H1 (cell line): ENCODE measurements around the gene HSF4. TPM values are rescaled to one million over a fixed set of nuclear protein-coding genes. Genes with fewer than 3 reads are reported as not detected.

ENCODE experiments used
- CTCF ChIA-PET: fragments of 300-600 bp; sonication (Branson Sonifier 250); formaldehyde crosslinking; loops from one replicate; lab custom pipeline; 2021; ENCODE audit not compliant: partially characterized antibody; lab: Charles Lee
- POLR2A ChIA-PET: fragments of 300-600 bp; sonication (Branson Sonifier 250); formaldehyde crosslinking; loops from one replicate; lab custom pipeline; 2021; ENCODE audit warnings: inconsistent platforms; ENCODE audit not compliant: partially characterized antibody; lab: Charles Lee
- DNase-seq, 2 experiments: peaks; one replicate each; pipeline versions ENCODE4 v3.0.0 to v3.0.0-alpha.2; 2010 to 2022; ENCODE audit warnings: low spot score in 2 of 2, low read depth in 1 of 2, mixed read lengths in 1 of 2
- FAIRE-seq: peaks from 2 replicates; lab custom pipeline; 2011; peaks lifted over from hg19 to GRCh38; lab: Jason Lieb, UNC
- H2AFZ ChIP-seq: 2 replicates; pipeline ENCODE4 v1.8.1; 2012; ENCODE audit warnings: low read length, inconsistent platforms
- H2AK5ac ChIP-seq: 2 replicates; pipeline ENCODE4 v1.6.1; 2013; ENCODE audit warnings: low read depth, low read length
- H2BK120ac ChIP-seq: replicated peaks from 2 replicates; pipeline ENCODE3; 2013; ENCODE audit warnings: low read depth, low read length, inconsistent platforms
- H2BK12ac ChIP-seq: 2 replicates; pipeline ENCODE4 v1.6.1; 2013; ENCODE audit warnings: low read depth, low read length
- H2BK15ac ChIP-seq: 2 replicates; pipeline ENCODE4 v1.6.1; 2013; ENCODE audit warnings: low read length
- H2BK20ac ChIP-seq: 2 replicates; pipeline ENCODE4 v1.6.1; 2013; ENCODE audit warnings: low read length
- H2BK5ac ChIP-seq: 2 replicates; pipeline ENCODE4 v1.6.1; 2013; ENCODE audit warnings: low read depth, low read length
- H3K14ac ChIP-seq: 2 replicates; pipeline ENCODE4 v1.6.1; 2013; ENCODE audit warnings: inconsistent platforms; ENCODE audit not compliant: insufficient read length
- H3K18ac ChIP-seq: 2 replicates; pipeline ENCODE4 v1.6.1; 2013; ENCODE audit warnings: low read length; ENCODE audit errors: extremely low read depth
- H3K23ac ChIP-seq: 2 replicates; pipeline ENCODE4 v1.6.1; 2013; ENCODE audit warnings: inconsistent platforms; ENCODE audit not compliant: insufficient read length
- H3K23me2 ChIP-seq: 2 replicates; pipeline ENCODE4 v1.6.1; 2013; ENCODE audit warnings: low read depth, low read length
- H3K27ac ChIP-seq: 2 replicates; pipeline ENCODE4 v1.6.1; 2011; ENCODE audit warnings: low read depth, low read length, inconsistent platforms
- H3K27me3 ChIP-seq, 4 experiments: replicated peaks in 1 of 4; 1 replicate in 1 of 4; 2 replicates in 3 of 4; pipeline versions ENCODE4 v1.6.1 to v1.8.1; 2011 to 2013; ENCODE audit warnings: low read length in 3 of 4, mild to moderate bottlenecking in 3 of 4, inconsistent platforms in 2 of 4, mixed read lengths in 2 of 4, moderate library complexity in 1 of 4; ENCODE audit not compliant: control insufficient read depth in 3 of 4, insufficient read depth in 3 of 4; ENCODE audit errors: extremely low read depth in 1 of 4
- H3K36me3 ChIP-seq, 4 experiments: 2 replicates each; pipeline versions ENCODE4 v1.6.1 to v1.8.1; 2011 to 2013; ENCODE audit warnings: mild to moderate bottlenecking in 4 of 4, low read length in 3 of 4, moderate library complexity in 2 of 4, control low read depth in 1 of 4, inconsistent platforms in 1 of 4; ENCODE audit not compliant: insufficient read depth in 4 of 4, control insufficient read depth in 2 of 4
- H3K4ac ChIP-seq: replicated peaks from 2 replicates; pipeline ENCODE3; 2013; ENCODE audit warnings: low read length, low read depth, mixed read lengths, inconsistent platforms; ENCODE audit not compliant: insufficient read length
- H3K4me1 ChIP-seq, 4 experiments: replicated peaks in 1 of 4; 1 replicate in 1 of 4; 2 replicates in 3 of 4; pipeline versions ENCODE4 v1.6.1 to v1.8.1; 2011 to 2013; ENCODE audit warnings: low read length in 3 of 4, inconsistent platforms in 2 of 4, mixed read lengths in 1 of 4; ENCODE audit not compliant: insufficient read depth in 4 of 4, control insufficient read depth in 3 of 4
- H3K4me2 ChIP-seq, 2 experiments: 2 replicates each; pipeline versions ENCODE4 v1.6.1 to v1.8.1; 2011 to 2013; ENCODE audit warnings: low read depth in 2 of 2, low read length in 2 of 2, control low read depth in 1 of 2, inconsistent platforms in 1 of 2, mild to moderate bottlenecking in 1 of 2; ENCODE audit not compliant: insufficient read depth in 1 of 2
- H3K4me3 ChIP-seq, 4 experiments: fragments of 200-600, 300-600 bp in 1 of 4; sonication (generic), shearing (Covaris generic), sonication (Bioruptor Twin) in 1 of 4; 2 replicates each; pipeline versions ENCODE4 v1.5.1 to v1.8.1; 2011 to 2016; ENCODE audit warnings: low read length in 4 of 4, low read depth in 3 of 4, control low read depth in 2 of 4, inconsistent platforms in 2 of 4, mild to moderate bottlenecking in 2 of 4, mixed read lengths in 1 of 4, moderate library complexity in 1 of 4; ENCODE audit not compliant: insufficient read depth in 2 of 4; ENCODE audit errors: extremely low read depth in 1 of 4
- H3K56ac ChIP-seq: replicated peaks from 2 replicates; pipeline ENCODE3; 2013; ENCODE audit warnings: low read depth, mild to moderate bottlenecking, mixed read lengths, low read length, inconsistent platforms; ENCODE audit not compliant: insufficient read length
- H3K79me1 ChIP-seq: 2 replicates; pipeline ENCODE4 v1.6.1; 2013; ENCODE audit warnings: low read depth, low read length, control low read depth
- H3K79me2 ChIP-seq, 2 experiments: 2 replicates each; pipeline versions ENCODE4 v1.6.1 to v1.8.1; 2012 to 2013; ENCODE audit warnings: low read length in 2 of 2, mild to moderate bottlenecking in 2 of 2, inconsistent platforms in 1 of 2; ENCODE audit not compliant: insufficient read depth in 2 of 2, control insufficient read depth in 1 of 2
- H3K9ac ChIP-seq, 4 experiments: replicated peaks in 1 of 4; 1 replicate in 1 of 4; 2 replicates in 3 of 4; pipeline versions ENCODE4 v1.6.1 to v1.8.1; 2011 to 2013; ENCODE audit warnings: low read depth in 3 of 4, low read length in 3 of 4, control low read depth in 2 of 4, mild to moderate bottlenecking in 2 of 4, moderate library complexity in 2 of 4, inconsistent platforms in 1 of 4; ENCODE audit errors: extremely low read depth in 1 of 4
- H3K9me3 ChIP-seq, 2 experiments: 2 replicates each; pipeline versions ENCODE4 v1.6.1 to v1.8.1; 2012 to 2013; ENCODE audit warnings: mild to moderate bottlenecking in 2 of 2, moderate library complexity in 2 of 2, control low read depth in 1 of 2, inconsistent platforms in 1 of 2, low read depth in 1 of 2, low read length in 1 of 2, mixed read lengths in 1 of 2; ENCODE audit not compliant: insufficient read depth in 2 of 2
- H4K20me1 ChIP-seq, 2 experiments: replicated peaks in 1 of 2; 2 replicates each; pipeline versions ENCODE3 to v1.8.1; 2011 to 2013; ENCODE audit warnings: inconsistent platforms in 2 of 2, low read length in 2 of 2, mild to moderate bottlenecking in 1 of 2; ENCODE audit not compliant: insufficient read depth in 2 of 2, control insufficient read depth in 1 of 2
- H4K5ac ChIP-seq: 2 replicates; pipeline ENCODE4 v1.6.1; 2013; ENCODE audit warnings: low read length, low read depth, mixed read lengths, inconsistent platforms; ENCODE audit not compliant: insufficient read length
- H4K8ac ChIP-seq: 2 replicates; pipeline ENCODE4 v1.8.0; 2013; ENCODE audit warnings: mild to moderate bottlenecking, moderate library complexity, low read length, inconsistent platforms; ENCODE audit not compliant: insufficient read depth; ENCODE audit errors: extremely low read depth
- H4K91ac ChIP-seq: replicated peaks from 2 replicates; pipeline ENCODE3; 2013; ENCODE audit warnings: low read length, mixed read lengths, inconsistent platforms; ENCODE audit not compliant: insufficient read length
- BRCA1 ChIP-seq: IDR thresholded peaks from 2 replicates; pipeline ENCODE4 v1.6.1; 2012; ENCODE audit warnings: low read depth, low read length, improper control_type of control experiment
- CBX8 ChIP-seq: fragments of 300-800, 300-1000 bp; sonication (generic); IDR thresholded peaks from 2 replicates; pipeline ENCODE4 v1.7.1; 2016; ENCODE audit warnings: low read depth, low read length, borderline replicate concordance
- RNF2 ChIP-seq: fragments of 200-900, 300-1000 bp; sonication (generic); IDR thresholded peaks from 2 replicates; pipeline ENCODE4 v1.7.1; 2016; ENCODE audit warnings: borderline replicate concordance, low read depth, mild to moderate bottlenecking, antibody characterized with exemption, low read length; ENCODE audit not compliant: poor library complexity, severe bottlenecking; ENCODE audit errors: missing control alignments
- SIN3A ChIP-seq, 2 experiments: IDR thresholded peaks in 1 of 2; conservative IDR thresholded peaks in 1 of 2; 2 replicates each; pipeline ENCODE4 v1.6.1; 2011 to 2012; ENCODE audit warnings: low read length in 2 of 2, improper control_type of control experiment in 1 of 2, low read depth in 1 of 2, mild to moderate bottlenecking in 1 of 2
- SP1 ChIP-seq: IDR thresholded peaks from 2 replicates; pipeline ENCODE4 v1.6.1; 2011; ENCODE audit warnings: low read depth, low read length
- TCF12 ChIP-seq: IDR thresholded peaks from 2 replicates; pipeline ENCODE4 v1.6.1; 2011; ENCODE audit warnings: low read depth, mild to moderate bottlenecking, low read length
- WGBS, 2 experiments: shearing (Covaris generic) in 1 of 2; methylation state at CpG; one replicate each; pipeline versions ENCODE4 v1.1.6 to v1.1.7; 2013 to 2015; ENCODE audit warnings: low lambda C conversion rate in 2 of 2, mixed read lengths in 2 of 2, inconsistent platforms in 1 of 2, low coverage in 1 of 2, missing lambda C conversion rate in 1 of 2; ENCODE audit not compliant: insufficient replicate concordance in 2 of 2, insufficient coverage in 1 of 2, insufficient read length in 1 of 2; ENCODE audit errors: extremely low coverage in 1 of 2, missing lambda C conversion rate in 1 of 2; 5-methylcytosine and 5-hydroxymethylcytosine counted together
- polyA plus RNA-seq, 7 experiments: library from polyadenylated mRNA; depleted of rRNA in 3 of 7; stranded (reverse) in 5 of 7; unstranded in 2 of 7; fragments of >200 nt in 5 of 7; fragments of 200-250 nt in 2 of 7; gene quantifications; 1 replicate in 5 of 7; 2 replicates in 1 of 7; 4 replicates in 1 of 7; pipeline versions ENCODE4 v1.2.1 to v1.2.3, GENCODE V29; 2011 to 2013; ENCODE audit warnings: missing spikeins in 2 of 7, mixed read lengths in 2 of 7
- total RNA-seq: library from RNA; stranded (reverse); fragmentation: NEBNext Ultra II Directional; extraction: Animal tissue kit (Norgen Biotek cat#: 25700); gene quantifications from 2 replicates; pipeline ENCODE4 v1.2.1, GENCODE V29; 2021
- TF ChIP-seq, protein P1 (sequence below): IDR thresholded peaks from 2 replicates; pipeline ENCODE4 v1.6.1; 2011; ENCODE audit warnings: low read length, improper control_type of control experiment

The HSF4 gene
- total and polyA plus RNA-seq, 2 of the 8 experiments (the other 6 are each of a cell fraction or from before 2014, with no cell fraction given) = 0.14 TPM; not detected in 1

DNA sequence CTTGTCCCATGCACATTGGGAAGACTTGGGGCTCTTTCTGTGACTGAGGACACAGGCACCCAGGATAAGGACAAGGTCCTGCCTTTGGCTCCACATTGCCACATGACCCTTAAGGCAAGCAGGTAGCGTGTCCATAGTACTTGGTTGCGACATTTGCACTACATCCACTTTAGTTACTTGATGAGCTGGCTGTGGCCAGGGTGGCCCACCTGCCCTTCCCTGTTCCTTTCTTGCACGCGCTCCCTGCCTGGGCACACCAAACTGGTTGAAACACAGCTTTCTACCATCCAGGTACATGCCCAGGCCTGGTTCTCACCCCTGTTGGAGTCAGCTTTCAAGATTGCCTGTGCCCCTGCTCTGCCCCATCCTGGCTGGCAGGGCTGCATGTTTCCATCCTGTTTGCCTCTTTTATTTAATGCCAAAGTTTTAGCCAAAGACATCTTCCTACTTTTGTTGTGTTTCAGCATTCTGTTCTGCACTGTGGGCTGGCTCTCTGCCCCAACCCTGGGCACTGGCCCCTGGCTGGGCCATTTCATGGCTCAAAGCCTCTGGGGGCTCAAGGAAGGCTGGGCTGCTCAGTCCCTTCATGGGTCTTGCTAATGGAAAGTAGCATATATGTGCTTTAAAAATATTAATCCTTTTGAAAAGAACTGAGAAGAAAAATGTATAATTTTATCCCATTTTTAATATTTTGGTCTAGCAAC is 17.0 kb upstream of the HSF4 start:
- Histone ChIP-seq H3K56ac (no peak overlapping the region), H3K14ac (no peak overlapping the region), H4K20me1 (peaks cover 3 to 19% of the 10 kb centered on the region in 2 experiments), H4K5ac (no peak overlapping the region), H3K4me3 (no peak overlapping the region), H3K23ac (no peak overlapping the region), H3K4me1 (peaks cover 0 to 11% (median 8%) of the 10 kb centered on the region in 4 experiments; a peak in 5 of 7 replicates), H3K4ac (no peak overlapping the region), H3K9ac (no peak overlapping the region), H2AFZ (no peak overlapping the region), H3K23me2 (peaks cover 13% of the 10 kb centered on the region; the same call in 1 of the 2 replicates), H2BK5ac (no peak overlapping the region), H2BK20ac (no peak overlapping the region), H2BK15ac (no peak overlapping the region), H3K27me3 (peaks cover 5 to 23% (median 15%) of the 10 kb centered on the region in 4 experiments), H3K79me1 (no peaks in the 10 kb centered on the region), H2BK120ac (no peak overlapping the region), H3K79me2 (no peaks in the 10 kb centered on the region), H3K9me3 (no peaks in the 10 kb centered on the region; a peak in 1 of 4 replicates), H3K18ac (no peak overlapping the region), H2BK12ac (no peak overlapping the region), H4K8ac (peak overlapping the region; percentile 40; the same call in 1 of the 2 replicates), H3K4me2 (no peak overlapping the region), H3K27ac (no peak overlapping the region), H4K91ac (no peak overlapping the region), H2AK5ac (no peak overlapping the region), H3K36me3 (peaks cover 11 to 35% (median 21%) of the 10 kb centered on the region in 4 experiments; a peak in 6 of 8 replicates)
- 92% methylated on average over 4 of the region's 4 CpGs; no CpG with 5 or more reads in 1 of the 2 experiments for WGBS, 2 experiments
- DNase-seq = no peak
- POLR2A ChIA-PET = no interaction called here
- CTCF ChIA-PET = interaction anchor here (1.0 to 3.1 kb wide), 2 partner anchors 9 to 130 kb away, joined by 6 to 12 read pairs; no protein-coding TSS in a partner anchor
- TF ChIP-seq RNF2 (no peak), BRCA1 (no peak), SIN3A (conservative IDR thresholded peaks at IDR 0.05 in 1 of 2, IDR thresholded peaks at IDR 0.05 in 1 of 2; ENCODE audit: low read depth in 1 of 2, low read length in 2 of 2) (no peak), SP1 (no peak), CBX8 (no peak), TCF12 (no peak)
- TF ChIP-seq, protein P1, sequence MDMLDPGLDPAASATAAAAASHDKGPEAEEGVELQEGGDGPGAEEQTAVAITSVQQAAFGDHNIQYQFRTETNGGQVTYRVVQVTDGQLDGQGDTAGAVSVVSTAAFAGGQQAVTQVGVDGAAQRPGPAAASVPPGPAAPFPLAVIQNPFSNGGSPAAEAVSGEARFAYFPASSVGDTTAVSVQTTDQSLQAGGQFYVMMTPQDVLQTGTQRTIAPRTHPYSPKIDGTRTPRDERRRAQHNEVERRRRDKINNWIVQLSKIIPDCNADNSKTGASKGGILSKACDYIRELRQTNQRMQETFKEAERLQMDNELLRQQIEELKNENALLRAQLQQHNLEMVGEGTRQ = no peak
- no peak for FAIRE-seq
